GM12878 (cell line): ENCODE results near the gene YWHAG. TPM values are rescaled to one million over a fixed set of nuclear protein-coding genes. Genes with fewer than 3 reads are reported as not detected.

Experiments
- ATAC-seq: fragments of 200-7000 bp; cut with Tn5 transposase; 3 replicates; pipeline ENCODE4 v1.9.1; 2020; ENCODE audit warnings: mild to moderate bottlenecking, moderate library complexity
- BruUV-seq: library from RNA; stranded (reverse); fragments of 400-500 nt; replicated peaks from 2 replicates; lab custom pipeline; 2021; lab: Mats Ljungman, UMichigan
- CTCF ChIA-PET: fragments of 300-600 bp; sonication (Branson Sonifier 250); formaldehyde crosslinking; extraction: SDS; loops from one replicate; lab custom pipeline; 2021; ENCODE audit warnings: inconsistent platforms; lab: Yijun Ruan, JAX
- POLR2A ChIA-PET: fragments of 350-600 bp; formaldehyde crosslinking; extraction: SDS; loops from one replicate; lab custom pipeline; 2021; ENCODE audit warnings: inconsistent platforms; lab: Charles Lee
- RAD21 ChIA-PET: fragments of 300-600 bp; sonication (Branson Sonifier 250); formaldehyde crosslinking; loops from one replicate; lab custom pipeline; 2023; ENCODE audit warnings: antibody characterized with exemption; ENCODE audit not compliant: unreplicated experiment; lab: Charles Lee
- SMC1A ChIA-PET: fragments of 300-600 bp; sonication (Branson Sonifier 250); formaldehyde crosslinking; loops from one replicate; lab custom pipeline; 2023; ENCODE audit not compliant: unreplicated experiment, uncharacterized antibody; lab: Charles Lee
- DNase-seq: peaks from one replicate; pipeline ENCODE4 v3.0.0-alpha.2; 2011; ENCODE audit warnings: low read depth, low spot score
- FAIRE-seq: peaks from 3 replicates; lab custom pipeline; 2011; peaks lifted over from hg19 to GRCh38; lab: Jason Lieb, UNC
- H2AFZ ChIP-seq: 2 replicates; pipeline ENCODE4 v1.6.0; 2011; ENCODE audit warnings: low read depth, low read length, control low read depth; ENCODE audit not compliant: control insufficient read depth
- H3K27ac ChIP-seq: 2 replicates; pipeline ENCODE4 v1.5.1; 2011; ENCODE audit warnings: control low read depth; ENCODE audit not compliant: control insufficient read depth, insufficient read depth
- H3K27me3 ChIP-seq, 2 experiments: replicated peaks in 1 of 2; 2 replicates each; pipeline versions ENCODE4 v1.6.0 to v1.6.1; 2011; ENCODE audit warnings: low read length in 1 of 2; ENCODE audit not compliant: control insufficient read depth in 2 of 2, insufficient read depth in 2 of 2
- H3K36me3 ChIP-seq, 2 experiments: 2 replicates each; pipeline ENCODE4 v1.5.1; 2011; ENCODE audit warnings: low read length in 1 of 2; ENCODE audit not compliant: control insufficient read depth in 2 of 2, insufficient read depth in 2 of 2
- H3K4me1 ChIP-seq: 2 replicates; pipeline ENCODE4 v1.6.1; 2011; ENCODE audit warnings: mild to moderate bottlenecking, low read length, moderate library complexity, mixed read lengths; ENCODE audit not compliant: control insufficient read depth, insufficient read depth
- H3K4me2 ChIP-seq: 2 replicates; pipeline ENCODE4 v1.6.0; 2011; ENCODE audit warnings: control low read depth; ENCODE audit not compliant: control insufficient read depth, insufficient read depth
- H3K4me3 ChIP-seq: fragments of 200-600 bp; sonication (generic); 2 replicates; pipeline ENCODE4 v1.5.1; 2016
- H3K79me2 ChIP-seq: 2 replicates; pipeline ENCODE4 v1.6.0; 2011; ENCODE audit warnings: low read length; ENCODE audit not compliant: control insufficient read depth, insufficient read depth
- H3K9ac ChIP-seq: 2 replicates; pipeline ENCODE4 v1.8.0; 2011; ENCODE audit warnings: low read length, control low read depth, mixed read lengths; ENCODE audit not compliant: control insufficient read depth, insufficient read depth
- H3K9me3 ChIP-seq: replicated peaks from 3 replicates; pipeline ENCODE4 v1.5.1; 2011; ENCODE audit warnings: mild to moderate bottlenecking, low read length; ENCODE audit not compliant: control insufficient read depth, insufficient read depth
- H4K20me1 ChIP-seq: 2 replicates; pipeline ENCODE4 v1.6.0; 2011; ENCODE audit not compliant: control insufficient read depth, insufficient read depth
- BCL11A ChIP-seq: IDR thresholded peaks from 2 replicates; pipeline ENCODE4 v1.6.1; 2011; ENCODE audit warnings: low read depth, low read length
- BHLHE40 ChIP-seq, 2 experiments: fragments of 450-650 bp in 1 of 2; IDR thresholded peaks; 2 replicates each; pipeline ENCODE4 v1.6.1; 2011 to 2017; ENCODE audit warnings: low read depth in 2 of 2, borderline replicate concordance in 1 of 2, improper control_type of control experiment in 1 of 2, low read length in 1 of 2, mild to moderate bottlenecking in 1 of 2
- IKZF2 ChIP-seq, 2 experiments: fragments of 450-650 bp; IDR thresholded peaks; 2 replicates each; pipeline ENCODE4 v1.6.1; 2017; ENCODE audit warnings: mild to moderate bottlenecking in 2 of 2, moderate library complexity in 2 of 2
- IRF4 ChIP-seq: IDR thresholded peaks from 2 replicates; pipeline ENCODE4 v1.6.1; 2011; ENCODE audit warnings: low read depth, low read length
- JUND ChIP-seq: IDR thresholded peaks from 2 replicates; pipeline ENCODE4 v1.6.1; 2012; ENCODE audit warnings: low read depth, mild to moderate bottlenecking, low read length, improper control_type of control experiment, moderate library complexity
- MLLT1 ChIP-seq: fragments of 450-650 bp; IDR thresholded peaks from 2 replicates; pipeline ENCODE4 v1.6.1; 2016; ENCODE audit warnings: mild to moderate bottlenecking
- NFYA ChIP-seq: IDR thresholded peaks from 2 replicates; pipeline ENCODE4 v1.6.1; 2011; ENCODE audit warnings: low read depth, mild to moderate bottlenecking, low read length, improper control_type of control experiment, borderline replicate concordance
- PBX3 ChIP-seq: IDR thresholded peaks from 2 replicates; pipeline ENCODE4 v1.6.1; 2011; ENCODE audit warnings: mild to moderate bottlenecking, low read depth, low read length, moderate library complexity; ENCODE audit not compliant: insufficient replicate concordance
- PKNOX1 ChIP-seq: fragments of 450-650 bp; IDR thresholded peaks from 2 replicates; pipeline ENCODE4 v1.6.1; 2016; ENCODE audit warnings: mild to moderate bottlenecking
- POLR2AphosphoS2 ChIP-seq: IDR thresholded peaks from 2 replicates; pipeline ENCODE4 v1.6.1; 2011; ENCODE audit warnings: low read depth, mild to moderate bottlenecking, low read length, improper control_type of control experiment, moderate library complexity
- RFX5 ChIP-seq: IDR thresholded peaks from 2 replicates; pipeline ENCODE4 v1.6.1; 2011; ENCODE audit warnings: low read depth, low read length, improper control_type of control experiment
- SMAD1 ChIP-seq: fragments of 450-650 bp; IDR thresholded peaks from 2 replicates; pipeline ENCODE4 v1.6.1; 2018; ENCODE audit warnings: mild to moderate bottlenecking, low read depth; ENCODE audit not compliant: partially characterized antibody
- SMAD5 ChIP-seq: IDR thresholded peaks from 2 replicates; pipeline ENCODE4 v1.6.1; 2016; ENCODE audit warnings: antibody characterized with exemption, low read depth
- SP1 ChIP-seq: IDR thresholded peaks from one replicate; pipeline ENCODE4 v1.6.1; 2011; ENCODE audit warnings: low read depth, low read length
- TARDBP ChIP-seq: IDR thresholded peaks from 2 replicates; pipeline ENCODE4 v1.6.1; 2016; ENCODE audit warnings: borderline replicate concordance
- TBL1XR1 ChIP-seq: IDR thresholded peaks from 2 replicates; pipeline ENCODE4 v1.6.1; 2012; ENCODE audit warnings: low read depth, low read length, improper control_type of control experiment
- TCF12 ChIP-seq: IDR thresholded peaks from 2 replicates; pipeline ENCODE4 v1.6.1; 2011; ENCODE audit warnings: low read depth, mild to moderate bottlenecking, low read length
- TCF7 ChIP-seq: IDR thresholded peaks from 2 replicates; pipeline ENCODE4 v1.6.1; 2014; ENCODE audit warnings: antibody characterized with exemption, borderline replicate concordance
- ZNF687 ChIP-seq: fragments of 450-650 bp; IDR thresholded peaks from 2 replicates; pipeline ENCODE4 v1.6.1; 2017; ENCODE audit warnings: mild to moderate bottlenecking, moderate library complexity
- WGBS: methylation state at CpG from one replicate; pipeline ENCODE4 v1.1.6; 2016; ENCODE audit warnings: low lambda C conversion rate; ENCODE audit not compliant: insufficient replicate concordance, insufficient coverage; ENCODE audit errors: missing lambda C conversion rate; 5-methylcytosine and 5-hydroxymethylcytosine counted together
- in situ Hi-C: fragments of 300-500 bp; cut with MboI; formaldehyde crosslinking; loops from 9 replicates; pipeline ENCODE4 v1.14.3; 2018; ENCODE audit warnings: mixed read lengths
- intact Hi-C: fragments of 100-400 bp; cut with micrococcal nuclease; formaldehyde crosslinking; loops from one replicate; pipeline ENCODE4 v1.14.2; 2022; ENCODE audit not compliant: unreplicated experiment
- polyA plus RNA-seq, 11 experiments: library from polyadenylated mRNA; depleted of rRNA in 4 of 11; unstranded in 6 of 11; stranded (reverse) in 5 of 11; fragments of >200 nt; fragmentation: Nextera tagmentation in 4 of 11; fragmentation: Illumina TruSeq in 1 of 11; extraction: Ambion mirVana in 4 of 11; extraction: Trizol in 1 of 11; gene quantifications; 1 replicate in 1 of 11; 2 replicates in 10 of 11; pipeline versions ENCODE4 v1.2.1 to v1.2.3, GENCODE V29; 2011 to 2016; ENCODE audit warnings: inconsistent platforms in 2 of 11, missing spikeins in 2 of 11, low read depth in 1 of 11
- total RNA-seq, 4 experiments: library from RNA; depleted of rRNA in 3 of 4; stranded (reverse); fragments of >200 nt in 3 of 4; fragmentation: Illumina TruSeq in 1 of 4; extraction: Trizol in 1 of 4; gene quantifications; 2 replicates each; pipeline versions ENCODE4 v1.2.1 to v1.2.3, GENCODE V29; 2013 to 2021

YWHAG gene
- total and polyA plus RNA-seq, 10 of the 15 experiments (the other 5 are each of a cell fraction or from before 2014, with no cell fraction given): 20.2 to 157 (median 41.3) TPM

- no peaks in the 10 kb centered on the region for H3K36me3 ChIP-seq
- H3K4me2 ChIP-seq: no peak overlapping the region
- RAD21 ChIA-PET: interaction anchor here (1.2 kb wide), 1 partner anchor 10 kb away, joined by 4 read pairs; the partner anchor contains the start of gene YWHAG
- SMC1A ChIA-PET: no interaction called here
- H3K9ac ChIP-seq: no peak overlapping the region
- H3K27me3 ChIP-seq: no peaks in the 10 kb centered on the region; a peak in 1 of 4 replicates
- no peak overlapping the region for H3K27ac ChIP-seq
- H3K79me2 ChIP-seq: no peaks in the 10 kb centered on the region
- FAIRE-seq (no peak), ATAC-seq (no peak), DNase-seq (no peak)
- no peak for TF ChIP-seq IRF4
- no peak for TF ChIP-seq IKZF2 (IDR thresholded peaks at IDR 0.05)
- TF ChIP-seq RFX5: no peak
- TF ChIP-seq TCF7: no peak
- no peak for TF ChIP-seq SP1
- TF ChIP-seq PBX3: no peak
- no peak for TF ChIP-seq TBL1XR1
- no peak for TF ChIP-seq TCF12
- no peak for TF ChIP-seq ZNF687
- TF ChIP-seq TARDBP: no peak
- TF ChIP-seq BCL11A: no peak
- no peak for TF ChIP-seq POLR2AphosphoS2
- no peak for TF ChIP-seq SMAD1
- TF ChIP-seq PKNOX1: no peak
- no peak for TF ChIP-seq SMAD5
- no peak for TF ChIP-seq MLLT1
- no peak for TF ChIP-seq NFYA
- no peak for TF ChIP-seq JUND
- no peak for TF ChIP-seq BHLHE40 (IDR thresholded peaks at IDR 0.05; ENCODE audit: borderline replicate concordance in 1 of 2, low read depth in 2 of 2, low read length in 1 of 2)
- intact Hi-C loops: no loop called here
- BruUV-seq: no TSS peak
- CTCF ChIA-PET: interaction anchor here (1.4 kb wide), 1 partner anchor 9 kb away, joined by 6 read pairs; no protein-coding TSS in a partner anchor
- no peak overlapping the region for H2AFZ ChIP-seq
- POLR2A ChIA-PET: interaction anchor here (1.1 kb wide), 1 partner anchor 13 kb away, joined by 3 read pairs; no protein-coding TSS in a partner anchor
- H3K4me1 ChIP-seq: peaks cover 8% of the 10 kb centered on the region
- no peak overlapping the region for H3K4me3 ChIP-seq
- no peaks in the 10 kb centered on the region for H4K20me1 ChIP-seq
- in situ Hi-C loops: no loop called here
- 21% methylated on average over 6 of the region's 6 CpGs for WGBS
- no peaks in the 10 kb centered on the region; the same call in 2 of the 3 replicates for H3K9me3 ChIP-seq
Observed at GRCh38 chr7:76369018-76369417, 10.2 kb upstream of the YWHAG start.
